ENCODE results near the gene CSNK2A1.
"Not testable (repeated sequence)": the region's sequence is repeated elsewhere in the genome, so short reads cannot be mapped to it uniquely, and the experiment has no call there.

Gene CSNK2A1

GRCh38 chr20:533526-533925 lies 10.1 kb downstream of the CSNK2A1 start:
- no peak for DNase-seq (ENCODE audit: low read depth, low spot score)

GRCh38 chr20:532530-532929 lies 11.1 kb downstream of the CSNK2A1 start:
- no peak for DNase-seq (ENCODE audit: low read depth, low spot score)

- DNase-seq (ENCODE audit: low read depth, low spot score) = no peak
Observed at GRCh38 chr20:531608-532007, 12.0 kb downstream of the CSNK2A1 start.

- DNase-seq (ENCODE audit: low read depth, low spot score) = no peak
Observed at GRCh38 chr20:530321-530720, 13.3 kb downstream of the CSNK2A1 start.

- no peak for DNase-seq (ENCODE audit: low read depth, low spot score)
Observed at GRCh38 chr20:528923-529604, 14.5 kb downstream of the CSNK2A1 start.

GRCh38 chr20:527571-527886 lies 16.1 kb downstream of the CSNK2A1 start:
- DNase-seq (ENCODE audit: low read depth, low spot score) = no peak

GRCh38 chr20:521860-522259 lies 21.7 kb downstream of the CSNK2A1 start:
- no peak for DNase-seq (ENCODE audit: low read depth, low spot score)

GRCh38 chr20:519999-520398 lies 23.6 kb downstream of the CSNK2A1 start:
- DNase-seq (ENCODE audit: low read depth, low spot score) = no peak

GRCh38 chr20:517221-517620 lies 26.4 kb downstream of the CSNK2A1 start:
- no peak for DNase-seq (ENCODE audit: low read depth, low spot score)

GRCh38 chr20:516799-517198 lies 26.8 kb downstream of the CSNK2A1 start:
- DNase-seq (ENCODE audit: low read depth, low spot score) = no peak

- no peak for DNase-seq (ENCODE audit: low read depth, low spot score)
Observed at GRCh38 chr20:515696-516095, 27.9 kb downstream of the CSNK2A1 start.

- no peak for DNase-seq (ENCODE audit: low read depth, low spot score)
Observed at GRCh38 chr20:513429-513828, 30.2 kb downstream of the CSNK2A1 start.

- DNase-seq (ENCODE audit: low read depth, low spot score) = not testable (repeated sequence)
Observed at GRCh38 chr20:510328-511057, 33.1 kb downstream of the CSNK2A1 start.

- not testable (repeated sequence) for DNase-seq (ENCODE audit: low read depth, low spot score)
Observed at GRCh38 chr20:508364-508787, 35.2 kb downstream of the CSNK2A1 start.

- no peak for DNase-seq (ENCODE audit: low read depth, low spot score)
Observed at GRCh38 chr20:507761-508332, 35.7 kb downstream of the CSNK2A1 start.

GRCh38 chr20:507006-507758 lies 36.4 kb downstream of the CSNK2A1 start:
- no peak for DNase-seq (ENCODE audit: low read depth, low spot score)

GRCh38 chr20:504632-505075 lies 38.9 kb downstream of the CSNK2A1 start:
- no peak for DNase-seq (ENCODE audit: low read depth, low spot score)

GRCh38 chr20:503048-503737 lies 40.4 kb downstream of the CSNK2A1 start:
- DNase-seq (ENCODE audit: low read depth, low spot score) = no peak

- DNase-seq (ENCODE audit: low read depth, low spot score) = no peak
Observed at GRCh38 chr20:497979-498378, 45.6 kb downstream of the CSNK2A1 start.

GRCh38 chr20:496126-496696 lies 47.4 kb downstream of the CSNK2A1 start:
- no peak for DNase-seq (ENCODE audit: low read depth, low spot score)

- DNase-seq (ENCODE audit: low read depth, low spot score) = no peak
Observed at GRCh38 chr20:492159-492558, 51.4 kb downstream of the CSNK2A1 start.

Measured in brain pericyte (primary cell).